Activated CD4-positive, CD25-positive, alpha-beta regulatory T cell treated with anti-CD3 and anti-CD28 coated beads, Interleukin-2, amount 50 U/mL, for 24 hours (primary cell): Measurements from ENCODE around the gene GRK4.
A peak's percentile ranks its signal among the peaks of the same experiment; 100 is the strongest.
"Not testable (repeated sequence)": the region's sequence is repeated elsewhere in the genome, so short reads cannot be mapped to it uniquely, and the experiment has no call there.

Source experiments
- ATAC-seq, 2 donors: fragments of 150-1000 bp; cut with Tn5 transposase; one replicate each; pipeline ENCODE4 v1.10.0; 2021; ENCODE audit warnings: mild to moderate bottlenecking in 1 of 2, moderate library complexity in 1 of 2

The GRK4 gene

DNA sequence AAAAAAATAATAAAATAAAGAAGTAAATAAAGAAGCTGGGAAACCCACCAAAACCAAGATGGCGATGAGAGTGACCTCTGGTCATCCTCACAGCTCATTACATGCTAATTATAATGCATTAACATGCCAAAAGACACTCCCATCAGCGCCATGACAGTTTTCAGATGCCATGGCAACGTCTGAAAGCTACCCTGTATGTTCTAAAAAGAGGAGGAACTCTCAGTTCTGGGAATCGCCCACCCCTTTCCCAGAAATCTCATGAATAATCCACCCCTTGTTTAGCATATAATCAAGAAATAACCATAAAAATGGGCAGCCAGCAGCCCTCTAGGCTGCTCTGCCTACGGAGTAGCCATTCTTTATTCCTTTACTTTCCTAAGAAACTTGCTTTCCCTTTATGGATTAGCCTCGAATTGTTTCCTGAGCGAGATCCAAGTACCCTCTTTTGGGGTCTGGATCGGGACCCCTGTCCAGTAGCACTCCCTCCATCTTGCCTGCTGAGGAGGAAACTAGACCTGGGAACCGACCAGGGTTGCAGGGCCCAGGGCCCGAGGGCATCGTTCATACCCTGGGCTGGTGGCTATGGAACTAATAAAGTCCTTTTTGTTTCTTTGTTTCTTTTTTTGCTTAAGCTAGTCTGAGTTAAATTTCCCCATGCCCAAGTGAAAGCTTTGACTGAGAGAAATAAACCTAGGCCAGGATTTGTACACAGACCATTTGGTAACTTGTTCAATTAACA is 80.1 kb downstream of the GRK4 start:
- ATAC-seq, result no peak

- ATAC-seq, result peak; percentile 41 to 42
Measured at GRCh38 chr4:3044870-3045819, 81.8 kb downstream of the GRK4 start.

DNA sequence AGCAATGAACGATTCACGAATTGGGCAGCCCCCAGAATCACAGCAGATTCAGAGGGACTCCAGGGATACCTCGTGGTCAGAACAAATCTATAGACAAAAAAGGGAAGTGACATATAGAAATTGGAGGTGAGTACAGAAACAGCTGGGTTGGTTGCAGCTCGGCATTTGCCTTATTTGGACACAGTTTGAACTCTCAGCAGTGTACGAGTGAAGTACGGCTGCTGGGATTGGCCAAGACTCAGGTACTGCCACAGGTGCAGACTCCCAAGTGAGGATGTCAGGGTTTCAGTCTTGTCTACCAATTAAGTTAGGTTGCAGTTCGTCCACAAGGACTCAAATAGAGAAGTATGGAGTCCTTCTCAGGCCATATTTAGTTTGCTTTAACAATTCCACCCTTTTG is 82.8 kb downstream of the GRK4 start:
- ATAC-seq, result no peak

DNA sequence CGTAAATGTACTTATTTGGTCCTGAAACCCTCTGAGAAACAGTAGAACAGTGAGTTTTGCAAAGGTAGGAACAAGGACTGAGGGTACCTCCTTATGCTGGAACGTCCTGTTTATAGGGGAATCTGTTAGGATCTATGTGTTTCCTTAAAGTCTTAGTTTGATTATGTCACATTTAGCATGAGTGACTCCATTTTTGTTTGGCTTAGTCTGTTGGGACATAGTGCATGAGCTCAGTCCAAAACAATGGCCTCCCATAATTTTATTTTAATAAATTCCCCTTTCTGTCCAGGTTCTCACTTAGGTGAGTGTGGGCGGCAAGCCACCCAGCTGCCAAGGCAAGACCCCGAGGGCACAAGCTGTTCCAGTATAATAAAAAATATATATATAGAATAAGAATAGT is 83.3 kb downstream of the GRK4 start:
- ATAC-seq, result no peak

DNA sequence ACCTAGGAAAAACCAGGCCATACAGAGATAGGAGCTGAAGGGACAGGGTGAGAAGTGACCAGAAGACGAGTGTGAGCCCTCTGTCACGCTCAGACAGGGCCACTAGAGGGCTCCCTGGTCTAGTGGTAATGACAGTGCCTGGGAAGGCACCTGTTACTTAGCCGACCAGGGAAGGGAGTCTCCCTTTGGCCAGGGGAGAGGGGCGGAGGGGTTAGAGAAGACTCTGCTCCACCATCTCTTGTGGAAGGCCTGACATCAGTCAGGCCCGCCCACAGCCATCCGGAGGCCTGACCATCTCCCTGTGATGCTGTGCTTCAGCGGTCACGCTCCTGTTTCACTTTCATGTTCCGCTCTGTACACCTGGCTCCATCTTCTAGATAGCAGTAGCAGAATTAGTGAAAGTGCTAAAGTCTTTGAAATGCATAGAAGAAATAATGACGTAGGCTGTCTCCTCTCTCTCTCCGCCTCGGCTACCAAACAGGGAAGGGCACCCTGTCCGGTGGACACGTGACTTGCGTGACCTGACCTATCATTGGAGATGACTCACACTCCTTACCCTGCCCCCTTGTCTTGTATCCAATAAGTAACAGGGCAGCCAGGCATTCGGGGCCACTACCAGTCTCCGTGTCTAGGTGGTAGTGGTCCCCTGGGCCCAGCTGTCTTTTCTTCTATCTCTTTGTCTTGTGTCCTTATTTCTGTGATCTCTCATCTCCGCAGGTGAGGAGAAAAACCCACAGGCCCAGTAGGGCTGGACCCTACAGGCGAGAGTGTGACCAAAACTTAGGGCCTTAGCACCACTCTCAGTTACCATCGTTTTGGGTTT is 84.3 kb downstream of the GRK4 start:
- peak; percentile 91 to 94 for ATAC-seq

- not testable (repeated sequence) for ATAC-seq
Measured at GRCh38 chr4:3051141-3051897, 87.9 kb downstream of the GRK4 start.

DNA sequence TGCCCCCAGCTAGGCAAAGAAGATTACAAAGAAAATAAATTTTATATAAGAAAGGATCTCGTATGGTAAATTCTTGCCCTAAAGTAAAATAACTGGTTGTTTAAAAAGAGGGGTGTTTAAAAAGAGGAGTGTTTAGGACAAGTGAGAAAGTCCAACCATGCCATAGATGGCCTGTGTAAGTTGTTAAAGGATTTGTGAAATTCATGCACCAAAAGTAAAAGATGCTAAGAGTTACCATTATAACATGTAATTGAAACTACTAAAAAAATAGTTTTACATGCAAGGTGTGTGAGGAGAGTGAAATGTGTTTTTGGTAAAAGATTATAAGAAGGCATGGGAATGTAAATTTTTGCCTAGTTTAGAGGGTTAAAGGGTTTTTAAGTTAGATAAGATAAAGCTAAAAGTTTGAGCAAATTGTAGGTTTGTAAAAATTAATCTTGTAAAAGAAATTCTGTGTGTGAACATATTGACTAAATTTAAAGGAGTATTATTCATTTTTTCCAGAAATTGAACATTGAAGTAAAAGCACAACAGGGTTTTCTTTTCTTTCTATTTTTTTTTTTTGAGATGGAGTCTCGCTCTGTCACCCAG is 90.9 kb downstream of the GRK4 start:
- ATAC-seq, result no peak

GRCh38 chr4:3059943-3060342 is 96.6 kb downstream of the GRK4 start:
- ATAC-seq, result no peak

- no peak for ATAC-seq
Measured at GRCh38 chr4:3060946-3061345, 97.6 kb downstream of the GRK4 start.

DNA sequence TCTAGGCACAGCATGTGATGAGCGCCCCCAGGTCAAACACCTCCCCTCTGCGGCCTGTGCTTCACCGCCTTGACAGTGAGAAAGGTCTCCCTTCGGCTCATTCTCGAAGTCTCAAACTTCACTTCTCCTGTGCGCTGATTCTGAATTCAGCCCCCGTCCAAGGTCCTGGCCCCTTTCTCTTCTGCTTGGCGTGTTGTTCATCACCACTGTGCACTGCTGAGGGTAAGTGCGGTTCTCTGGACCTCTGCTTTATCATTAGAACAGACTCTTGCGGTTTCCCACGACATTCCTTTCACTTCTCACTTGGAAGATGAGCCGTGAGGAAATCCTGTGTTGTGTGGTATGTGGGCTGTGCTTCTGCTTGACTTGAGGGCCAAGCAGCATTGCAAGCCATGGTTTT is 99.1 kb downstream of the GRK4 start:
- ATAC-seq, result no peak

- ATAC-seq, result no peak
Measured at GRCh38 chr4:3065551-3065950, 102.2 kb downstream of the GRK4 start.

- ATAC-seq, result no peak
Measured at GRCh38 chr4:3066836-3067400, 103.5 kb downstream of the GRK4 start.

DNA sequence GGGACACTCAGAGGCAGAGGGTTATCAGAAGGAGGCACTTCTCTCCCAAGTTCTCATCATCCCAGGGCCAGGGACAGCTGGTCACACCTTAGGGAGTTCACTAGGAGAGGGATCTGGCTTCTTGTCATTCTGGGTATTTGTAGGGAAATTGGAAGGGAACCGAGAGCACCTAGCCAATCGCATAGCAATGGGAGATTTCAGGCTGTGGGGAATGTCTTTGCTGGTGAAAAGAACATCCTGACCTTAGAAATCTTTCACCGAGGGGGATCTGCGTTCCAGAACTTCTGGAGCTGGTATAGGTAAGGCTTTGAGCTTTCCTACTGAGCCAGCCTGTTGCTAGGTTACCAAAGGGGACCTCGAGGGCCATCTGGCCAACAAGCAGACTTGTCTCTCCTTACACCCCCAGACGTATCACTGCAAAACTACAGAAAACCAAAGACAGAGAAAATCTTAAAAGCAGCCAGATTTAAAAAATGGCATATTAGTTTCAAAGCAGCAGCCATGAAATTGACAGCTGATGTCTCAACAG is 104.2 kb downstream of the GRK4 start:
- no peak for ATAC-seq

GRCh38 chr4:3069661-3070199 is 106.4 kb downstream of the GRK4 start:
- no peak for ATAC-seq

- ATAC-seq, result no peak
Measured at GRCh38 chr4:3070709-3071500, 107.5 kb downstream of the GRK4 start.

GRCh38 chr4:3071811-3072210 is 108.4 kb downstream of the GRK4 start:
- ATAC-seq, result no peak

DNA sequence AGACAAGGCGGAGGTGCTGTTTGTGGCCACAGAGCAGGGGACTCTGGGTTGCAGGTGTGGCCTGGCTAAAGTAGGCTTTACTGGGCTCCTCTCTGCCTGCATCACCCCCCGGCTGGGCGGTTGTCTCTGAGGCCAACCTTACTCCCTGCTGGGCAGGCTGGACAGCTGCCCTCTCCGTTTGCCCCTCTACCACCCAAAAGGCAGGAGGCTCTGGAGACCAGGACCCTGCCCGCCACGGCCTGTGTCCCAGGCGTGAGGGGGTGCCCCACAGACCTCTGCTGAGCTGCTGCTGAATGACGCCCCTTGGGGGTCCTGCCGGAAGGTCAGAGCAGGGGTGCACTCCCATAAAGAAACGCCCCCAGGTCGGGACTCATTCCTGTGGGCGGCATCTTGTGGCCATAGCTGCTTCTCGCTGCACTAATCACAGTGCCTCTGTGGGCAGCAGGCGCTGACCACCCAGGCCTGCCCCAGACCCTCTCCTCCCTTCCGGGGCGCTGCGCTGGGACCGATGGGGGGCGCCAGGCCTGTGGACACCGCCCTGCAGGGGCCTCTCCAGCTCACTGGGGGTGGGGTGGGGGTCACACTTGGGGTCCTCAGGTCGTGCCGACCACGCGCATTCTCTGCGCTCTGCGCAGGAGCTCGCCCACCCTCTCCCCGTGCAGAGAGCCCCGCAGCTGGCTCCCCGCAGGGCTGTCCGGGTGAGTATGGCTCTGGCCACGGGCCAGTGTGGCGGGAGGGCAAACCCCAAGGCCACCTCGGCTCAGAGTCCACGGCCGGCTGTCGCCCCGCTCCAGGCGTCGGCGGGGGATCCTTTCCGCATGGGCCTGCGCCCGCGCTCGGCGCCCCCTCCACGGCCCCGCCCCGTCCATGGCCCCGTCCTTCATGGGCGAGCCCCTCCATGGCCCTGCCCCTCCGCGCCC is 110.0 kb downstream of the GRK4 start:
- no peak for ATAC-seq

DNA sequence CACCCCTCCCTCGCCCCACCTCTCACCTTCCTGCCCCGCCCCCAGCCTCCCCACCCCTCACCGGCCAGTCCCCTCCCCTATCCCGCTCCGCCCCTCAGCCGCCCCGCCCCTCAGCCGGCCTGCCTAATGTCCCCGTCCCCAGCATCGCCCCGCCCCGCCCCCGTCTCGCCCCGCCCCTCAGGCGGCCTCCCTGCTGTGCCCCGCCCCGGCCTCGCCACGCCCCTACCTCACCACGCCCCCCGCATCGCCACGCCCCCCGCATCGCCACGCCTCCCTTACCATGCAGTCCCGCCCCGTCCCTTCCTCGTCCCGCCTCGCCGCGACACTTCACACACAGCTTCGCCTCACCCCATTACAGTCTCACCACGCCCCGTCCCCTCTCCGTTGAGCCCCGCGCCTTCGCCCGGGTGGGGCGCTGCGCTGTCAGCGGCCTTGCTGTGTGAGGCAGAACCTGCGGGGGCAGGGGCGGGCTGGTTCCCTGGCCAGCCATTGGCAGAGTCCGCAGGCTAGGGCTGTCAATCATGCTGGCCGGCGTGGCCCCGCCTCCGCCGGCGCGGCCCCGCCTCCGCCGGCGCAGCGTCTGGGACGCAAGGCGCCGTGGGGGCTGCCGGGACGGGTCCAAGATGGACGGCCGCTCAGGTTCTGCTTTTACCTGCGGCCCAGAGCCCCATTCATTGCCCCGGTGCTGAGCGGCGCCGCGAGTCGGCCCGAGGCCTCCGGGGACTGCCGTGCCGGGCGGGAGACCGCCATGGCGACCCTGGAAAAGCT is 110.9 kb downstream of the GRK4 start, which contains the start of the genes HTT and HTT-AS:
HTT (plus strand) TSS at position 604 of the 768 bp plus-strand sequence; CDS start at position 749, 145 bp downstream.
HTT-AS (minus strand) TSS at position 461 of the 768 bp plus-strand sequence.
- ATAC-seq, result peak; percentile 89 to 93
